NK-92 (cell line): ENCODE results near the gene VPS13D.
"Not testable (repeated sequence)": the region's sequence is repeated elsewhere in the genome, so short reads cannot be mapped to it uniquely, and the experiment has no call there.

ENCODE experiments used
- DNase-seq: peaks from one replicate; lab custom pipeline; 2025; ENCODE audit not compliant: unreplicated experiment; lab: John Stamatoyannopoulos, UW

The VPS13D gene

DNA sequence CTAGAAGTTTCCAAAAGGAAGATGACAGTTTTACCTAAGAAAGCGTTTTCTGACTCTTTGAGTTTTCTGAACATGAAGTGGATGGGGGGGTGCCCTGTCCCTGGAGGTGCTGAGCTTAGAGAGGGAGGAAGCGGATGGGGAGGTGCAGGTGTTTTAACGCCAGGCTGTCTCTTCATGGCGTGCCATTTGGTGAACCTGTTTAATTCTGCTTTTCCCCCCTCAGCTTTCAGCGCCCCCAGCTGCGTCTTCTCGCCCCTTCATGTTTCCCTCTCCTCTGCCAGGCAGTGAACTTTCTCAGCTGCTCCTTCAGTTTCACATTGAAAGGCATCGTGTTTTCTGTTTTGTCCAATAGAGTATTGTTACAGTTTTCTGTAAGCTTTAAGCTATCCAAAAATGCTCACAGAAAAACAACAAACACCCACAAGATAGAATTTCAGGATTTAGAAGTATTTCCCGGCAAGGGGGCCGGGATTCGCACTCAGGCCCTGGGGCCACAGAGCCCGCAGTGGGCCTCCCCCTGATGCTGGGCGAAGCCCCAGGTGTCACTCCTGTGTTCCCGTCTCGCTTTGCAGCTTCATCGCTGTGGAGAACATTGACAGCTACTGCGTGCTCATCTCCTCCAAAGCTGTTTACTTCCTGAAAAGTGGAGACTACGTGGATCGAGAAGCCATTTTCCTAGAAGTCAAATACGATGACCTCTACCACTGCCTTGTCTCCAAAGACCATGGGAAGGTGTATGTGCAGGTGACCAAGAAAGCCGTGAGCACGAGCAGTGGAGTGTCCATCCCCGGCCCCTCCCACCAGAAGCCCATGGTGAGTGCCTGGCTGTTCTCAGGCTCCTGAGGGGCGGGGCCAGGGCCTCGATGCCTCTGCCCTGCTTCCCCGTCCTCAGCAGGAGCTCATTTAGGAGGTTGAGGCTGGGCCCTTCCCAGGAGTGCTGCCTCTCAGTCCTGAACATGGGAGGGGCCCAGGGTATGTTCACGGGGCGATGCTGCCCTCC lies 276.8 kb downstream of the VPS13D start:
- no peak for DNase-seq

DNA sequence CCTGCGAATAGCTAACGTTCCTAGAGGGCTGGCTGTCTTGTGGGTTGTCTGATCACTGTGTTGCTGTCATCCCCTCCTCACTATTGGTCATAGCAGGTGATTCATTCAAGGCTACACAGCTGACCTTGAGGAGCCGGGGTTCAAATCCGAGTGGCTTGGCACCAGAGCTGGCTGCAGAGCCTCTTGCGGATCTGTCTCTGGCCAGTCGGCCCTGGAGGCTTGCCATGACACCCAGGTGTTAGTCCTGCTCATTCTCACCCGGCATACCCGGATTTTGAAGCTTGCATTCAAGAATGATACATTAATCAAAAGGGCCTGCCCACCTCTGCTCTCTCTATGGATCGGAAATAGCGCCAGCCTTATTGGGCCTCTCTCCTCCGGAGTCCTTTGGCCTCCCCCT lies 277.8 kb downstream of the VPS13D start:
- DNase-seq = no peak

DNA sequence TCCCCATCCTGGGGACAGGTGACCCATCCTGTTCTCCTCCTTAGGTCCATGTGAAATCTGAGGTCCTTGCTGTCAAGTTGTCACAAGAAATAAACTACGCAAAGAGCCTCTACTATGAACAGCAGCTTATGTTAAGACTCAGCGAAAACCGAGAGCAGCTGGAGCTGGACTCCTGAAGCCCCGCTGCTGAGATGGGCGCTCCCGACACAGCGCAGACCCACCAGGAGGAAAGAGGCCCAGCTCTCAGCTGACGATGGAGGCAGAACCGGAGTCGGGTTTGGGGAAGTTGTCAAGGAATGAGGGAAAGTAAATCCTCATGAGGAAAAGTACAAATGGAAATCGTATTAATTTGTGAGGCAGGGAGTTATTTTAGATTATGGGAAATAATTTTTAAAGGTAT lies 279.0 kb downstream of the VPS13D start:
- no peak for DNase-seq

DNA sequence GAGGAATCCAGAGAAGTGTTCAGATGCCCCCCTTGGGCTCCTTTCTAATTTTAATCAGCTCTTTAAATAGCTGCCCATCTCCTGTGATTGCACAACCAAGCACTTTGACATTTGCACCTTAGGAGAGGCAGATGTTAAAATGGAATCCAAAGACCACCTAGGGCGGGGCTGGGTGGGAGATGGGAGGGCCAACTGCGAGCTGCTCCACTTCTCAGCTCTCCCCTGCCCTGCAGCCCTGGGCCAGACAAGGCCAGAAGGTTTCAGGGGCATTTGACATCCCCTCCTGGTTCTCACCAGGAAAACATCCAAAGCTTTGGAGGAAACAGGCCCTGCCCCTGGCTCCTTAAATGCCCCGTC lies 281.3 kb downstream of the VPS13D start:
- no peak for DNase-seq

DNA sequence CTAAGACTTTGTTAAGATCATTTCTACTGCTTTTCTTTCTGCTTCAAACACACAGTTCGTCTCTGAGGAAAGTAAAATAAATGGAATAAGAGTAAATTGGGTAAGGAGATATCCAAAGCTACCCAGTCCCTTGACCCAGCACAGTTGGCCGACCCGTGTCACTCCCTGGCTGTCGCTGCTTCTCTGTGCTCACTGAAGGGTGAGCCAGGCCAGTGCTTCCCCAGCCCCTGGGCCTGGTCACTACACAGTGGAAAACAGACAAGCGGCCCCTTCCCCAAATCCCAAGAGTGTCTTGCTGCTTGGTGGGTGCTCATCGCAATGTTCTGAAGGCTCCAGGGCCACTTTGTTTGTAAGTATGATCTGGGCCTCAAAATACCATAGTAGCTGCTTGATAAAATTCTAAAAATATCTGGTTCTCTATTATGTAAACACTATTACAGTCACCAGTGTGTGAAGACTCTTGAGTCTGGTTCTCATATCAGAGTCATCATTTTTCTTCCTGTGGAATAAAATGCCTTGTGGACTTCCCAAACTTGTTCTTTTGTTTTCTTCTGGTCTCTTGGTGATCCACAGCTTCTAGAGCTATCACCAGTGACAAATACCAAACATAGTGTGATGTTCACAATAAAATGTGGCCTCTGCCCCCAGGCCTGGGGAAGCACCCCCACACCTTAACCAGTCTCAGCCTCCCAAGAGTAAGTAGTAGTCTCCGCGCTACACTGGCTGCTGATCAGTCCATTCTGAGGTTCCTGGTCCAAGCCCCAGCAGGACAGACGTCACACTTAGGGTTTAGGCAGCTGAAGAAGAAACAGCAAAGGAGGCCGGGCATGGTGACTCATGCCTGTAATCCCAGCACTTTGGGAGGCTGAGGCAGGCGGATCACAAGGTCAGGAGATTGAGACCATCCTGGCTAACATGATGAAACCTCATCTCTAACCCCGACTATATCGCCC lies 282.0 kb downstream of the VPS13D start:
- DNase-seq = no peak

DNA sequence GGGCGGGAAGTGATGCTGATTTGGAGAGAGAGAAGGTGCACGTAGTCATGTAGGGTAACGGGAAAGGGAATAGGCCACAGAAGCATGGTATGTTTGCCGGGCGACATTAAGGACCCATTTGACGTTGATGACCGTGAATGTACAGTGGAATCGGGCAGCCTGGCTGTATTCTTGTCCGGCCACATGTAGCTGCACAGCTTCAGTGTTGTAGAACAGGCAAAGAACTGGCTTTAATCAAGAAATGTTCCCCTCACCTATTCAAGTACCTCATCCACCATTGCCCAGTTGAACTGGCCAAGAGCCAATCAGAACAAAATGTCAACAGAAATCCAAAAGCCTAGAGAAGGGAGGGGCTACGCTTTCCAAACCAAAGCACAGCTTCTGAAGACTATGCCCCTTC lies 283.4 kb downstream of the VPS13D start:
- DNase-seq = no peak

DNA sequence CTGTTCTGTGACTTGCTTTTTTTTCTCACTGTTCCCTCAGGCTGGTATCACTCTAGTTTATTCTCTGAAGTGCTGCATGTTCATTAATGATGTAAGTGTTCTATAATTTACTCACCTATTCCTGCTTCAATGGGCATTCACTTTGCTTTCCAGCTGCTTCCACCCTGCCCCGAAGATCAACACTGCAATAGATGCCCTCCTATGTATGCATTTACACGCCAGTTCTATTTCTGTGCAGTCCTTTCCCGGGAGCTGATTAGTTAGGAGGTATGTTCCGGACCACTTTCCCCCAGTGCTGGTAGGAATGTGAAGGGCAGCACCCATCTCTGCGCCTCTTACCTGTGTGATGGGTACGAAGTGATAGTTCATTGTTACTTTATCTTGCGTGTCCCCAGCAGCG lies 284.8 kb downstream of the VPS13D start:
- no peak for DNase-seq

DNA sequence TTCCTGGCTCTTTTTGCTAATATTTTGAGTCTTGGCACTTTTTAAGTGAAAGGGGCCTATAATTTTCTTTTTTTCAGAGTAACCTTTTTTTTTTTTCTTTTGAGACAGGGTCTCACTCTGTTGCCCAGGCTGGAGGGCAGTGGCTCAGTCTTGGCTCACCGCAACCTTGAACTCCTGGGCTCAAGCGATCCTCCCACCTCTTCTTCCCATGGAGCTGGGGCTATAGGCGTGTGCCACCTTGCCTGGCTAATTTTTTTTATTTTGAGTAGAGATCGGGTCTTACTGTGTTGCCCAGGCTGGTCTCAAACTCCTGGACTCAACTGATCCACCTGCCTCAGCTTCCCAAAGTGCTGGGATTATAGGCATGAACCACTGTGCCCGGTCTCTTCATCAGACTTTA lies 285.4 kb downstream of the VPS13D start:
- no peak for DNase-seq

DNA sequence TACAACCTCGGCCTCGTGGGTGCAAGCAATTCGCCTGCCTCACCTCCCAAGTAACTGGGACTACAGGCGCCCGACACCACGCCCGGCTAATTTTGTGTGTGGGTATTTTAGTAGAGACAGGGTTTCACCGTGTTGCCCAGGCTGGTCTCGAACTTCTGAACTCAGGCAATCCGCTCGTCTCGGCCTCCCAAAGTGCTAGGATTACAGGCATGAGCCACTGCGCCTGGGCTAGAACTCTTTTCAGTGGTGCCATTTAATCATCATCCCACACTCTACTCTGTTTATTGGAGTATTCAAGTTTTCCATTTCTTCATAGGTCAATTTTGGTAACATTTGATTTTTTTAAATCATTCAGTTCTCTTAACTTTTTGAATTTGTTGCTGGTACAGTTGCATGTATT lies 286.9 kb downstream of the VPS13D start:
- no peak for DNase-seq

DNA sequence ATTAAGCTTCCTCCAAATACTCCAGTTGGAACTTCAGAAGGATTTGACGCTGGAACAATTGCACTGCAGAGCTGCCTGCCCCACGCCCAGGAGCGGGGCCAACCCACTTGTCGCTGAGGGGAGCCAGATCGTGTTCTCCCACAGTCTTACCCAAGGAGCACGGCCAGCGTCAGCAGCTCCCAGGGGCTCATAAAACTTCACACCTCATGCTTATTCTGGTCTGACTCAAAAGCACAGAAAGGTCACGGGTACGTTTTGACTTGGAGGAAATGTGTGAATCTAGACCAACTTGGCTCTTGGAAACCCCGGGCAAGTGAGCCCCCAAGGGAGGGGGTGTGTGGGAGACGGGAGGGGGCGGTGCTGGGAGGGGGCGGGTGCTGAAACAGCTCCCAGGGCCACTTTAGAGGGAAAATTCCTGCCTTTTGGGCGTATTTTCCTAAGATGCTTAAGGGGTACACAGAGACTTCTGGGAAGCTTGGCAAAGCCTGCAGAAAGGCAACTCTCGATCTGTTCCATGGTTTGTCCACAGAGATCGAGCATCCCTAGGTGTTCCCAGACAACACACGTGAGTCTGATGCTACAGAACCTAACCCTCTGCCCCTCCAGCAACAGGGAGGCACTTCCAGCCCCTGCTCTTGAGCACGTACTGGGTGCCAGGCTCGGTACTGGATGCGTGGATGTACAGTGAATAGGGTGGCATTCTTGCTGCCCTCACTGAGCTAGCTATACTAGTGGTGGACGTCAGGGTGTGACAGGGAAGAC lies 289.3 kb downstream of the VPS13D start:
- no peak for DNase-seq

DNA sequence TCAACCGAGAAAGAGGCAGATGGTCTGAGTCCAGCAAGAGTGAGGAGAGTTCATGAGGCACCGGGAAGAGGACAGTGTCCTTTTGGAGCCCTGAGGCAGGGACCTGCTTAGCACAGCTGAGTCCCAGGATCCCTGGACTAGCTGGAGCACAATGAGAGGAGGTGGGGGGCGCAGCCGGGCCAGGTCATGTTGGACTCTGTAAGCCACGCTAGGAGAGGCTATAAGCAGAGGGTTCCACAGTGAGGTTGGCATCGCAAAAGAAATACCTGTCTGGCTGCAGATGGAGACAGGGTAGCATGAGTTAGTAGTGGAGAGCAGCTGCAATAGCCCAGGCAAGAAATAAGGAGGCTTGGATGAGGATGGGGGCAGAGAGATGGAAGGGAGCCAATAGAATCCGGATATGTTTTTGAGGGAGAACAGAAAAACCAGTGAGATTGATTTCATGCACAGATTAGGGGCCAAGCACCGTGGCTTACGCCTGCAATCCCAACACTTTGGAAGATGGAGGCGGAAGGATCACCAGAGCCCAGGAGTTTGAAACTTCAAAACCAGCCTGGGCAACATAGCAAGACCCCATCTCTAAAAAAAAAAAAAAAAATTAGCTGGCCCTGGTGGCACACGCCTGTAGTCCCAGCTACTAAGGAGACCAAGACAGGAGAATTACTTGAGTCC lies 290.0 kb downstream of the VPS13D start:
- no peak for DNase-seq

DNA sequence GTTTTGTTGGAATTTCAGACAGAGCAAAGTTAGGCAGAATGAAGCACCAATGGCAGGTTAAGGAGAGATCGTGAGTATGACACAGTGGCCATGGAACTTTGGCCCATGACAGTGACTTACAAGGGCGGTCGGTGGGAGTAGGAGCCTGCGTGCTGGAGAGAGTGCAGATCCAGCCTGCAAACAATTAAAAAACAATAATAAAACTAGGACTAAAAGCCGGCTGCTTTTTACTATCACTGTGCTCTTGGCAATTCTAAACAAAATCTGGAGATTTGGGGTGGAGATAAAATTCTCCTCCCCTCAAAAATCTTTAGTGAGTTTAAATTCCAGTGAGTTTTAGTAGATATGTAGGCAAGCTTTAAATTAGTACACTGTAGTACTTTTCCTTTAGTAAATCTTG lies 291.3 kb downstream of the VPS13D start:
- no peak for DNase-seq

DNA sequence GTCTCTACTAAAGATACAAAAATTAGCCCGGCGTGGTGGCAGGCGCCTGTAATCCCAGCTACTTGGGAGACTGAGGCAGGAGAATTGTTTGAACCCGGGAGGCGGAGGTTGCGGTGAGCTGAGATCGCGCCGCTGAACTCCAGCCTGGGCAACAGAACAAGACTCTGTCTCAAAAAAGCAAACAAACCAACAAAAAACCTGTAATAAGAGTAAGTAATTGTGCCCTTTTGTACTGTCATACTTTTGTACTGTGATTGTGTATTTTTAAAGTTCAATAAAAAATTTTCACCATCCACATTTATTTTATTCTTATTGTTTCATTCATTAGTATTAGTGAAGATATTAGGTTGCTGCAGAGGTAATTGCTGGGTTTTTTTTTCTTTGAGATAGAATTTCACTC lies 292.9 kb downstream of the VPS13D start:
- DNase-seq = not testable (repeated sequence)

DNA sequence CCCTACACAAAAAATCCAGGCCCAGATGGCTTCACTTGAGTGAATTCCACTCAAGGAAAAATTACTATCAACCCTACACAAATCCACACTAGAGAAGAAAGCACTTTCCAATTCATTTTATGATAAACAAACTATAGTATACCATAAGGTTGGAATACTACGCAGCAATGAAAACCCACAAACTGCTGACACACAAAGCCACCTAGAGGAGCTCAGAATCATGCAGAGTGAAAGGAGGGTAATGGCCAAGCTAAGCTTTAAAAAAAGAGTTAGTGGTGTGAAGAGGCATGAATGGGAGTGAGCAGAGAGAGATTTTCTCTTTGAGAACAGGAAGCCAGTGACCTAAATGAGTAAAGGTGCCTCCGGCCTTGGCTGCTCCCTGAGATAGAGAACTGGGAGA lies 294.4 kb downstream of the VPS13D start:
- DNase-seq = no peak

DNA sequence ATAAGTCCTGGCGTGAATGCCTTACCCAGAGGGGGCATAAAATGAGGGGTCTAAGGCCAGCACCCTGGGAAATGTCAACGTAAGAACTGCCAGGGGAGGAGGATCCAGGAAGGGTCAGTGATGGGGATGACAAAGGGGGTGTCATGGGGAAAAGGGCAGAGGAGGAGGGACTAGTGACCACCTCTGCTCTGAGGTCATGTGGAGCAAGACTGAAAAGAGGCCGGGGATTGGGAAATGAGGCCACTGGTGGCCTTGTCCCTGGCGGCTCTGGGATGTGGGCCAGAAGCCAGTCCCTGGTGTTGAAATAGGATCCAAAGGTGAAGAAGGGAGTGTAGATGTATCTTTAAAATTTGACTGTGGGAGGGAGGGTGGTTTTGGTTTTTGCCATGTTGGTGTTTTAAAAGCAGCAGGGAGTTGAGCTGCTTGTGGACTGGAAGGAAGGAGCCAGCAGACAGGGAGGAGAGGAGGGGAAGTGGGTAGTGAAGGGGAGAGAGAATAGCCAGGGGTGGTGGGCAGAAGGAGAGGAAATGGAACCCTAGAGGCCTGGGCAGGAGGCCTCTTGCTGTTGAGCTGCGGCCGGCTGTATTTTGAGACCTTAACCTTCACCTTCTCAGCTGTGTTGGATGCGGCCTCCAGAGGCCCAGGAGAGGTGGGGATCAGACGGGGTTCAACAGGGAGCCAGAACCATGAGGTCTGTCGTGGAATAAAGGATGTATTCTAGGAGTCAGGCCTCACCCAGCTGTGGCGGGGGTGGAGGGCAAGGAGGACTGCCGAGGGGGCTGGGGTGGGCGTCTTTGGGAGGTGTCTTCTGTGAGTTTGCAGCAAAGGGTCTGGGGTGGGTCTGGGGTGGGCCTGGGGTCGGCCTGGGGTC lies 295.7 kb downstream of the VPS13D start:
- no peak for DNase-seq

DNA sequence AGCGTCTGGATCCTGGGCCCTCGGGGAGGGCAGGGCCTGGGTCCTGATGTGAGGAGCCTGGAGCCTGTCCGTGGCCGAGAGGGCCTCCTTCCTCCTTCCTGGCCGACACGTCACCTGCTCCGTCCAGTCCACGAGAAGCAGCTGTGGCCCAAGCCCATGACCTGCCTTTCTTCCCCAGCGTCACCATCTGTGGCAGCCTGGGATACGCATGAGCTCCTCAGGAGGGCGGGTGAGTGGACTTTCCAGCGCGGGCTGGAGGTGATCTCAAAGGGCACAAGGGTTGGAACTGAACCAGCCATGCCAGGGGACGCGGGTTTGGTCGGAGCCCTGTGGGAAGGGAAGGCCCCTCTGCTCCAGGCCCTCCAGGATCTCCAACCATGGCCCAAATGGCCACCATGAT lies 297.7 kb downstream of the VPS13D start:
- no peak for DNase-seq

DNA sequence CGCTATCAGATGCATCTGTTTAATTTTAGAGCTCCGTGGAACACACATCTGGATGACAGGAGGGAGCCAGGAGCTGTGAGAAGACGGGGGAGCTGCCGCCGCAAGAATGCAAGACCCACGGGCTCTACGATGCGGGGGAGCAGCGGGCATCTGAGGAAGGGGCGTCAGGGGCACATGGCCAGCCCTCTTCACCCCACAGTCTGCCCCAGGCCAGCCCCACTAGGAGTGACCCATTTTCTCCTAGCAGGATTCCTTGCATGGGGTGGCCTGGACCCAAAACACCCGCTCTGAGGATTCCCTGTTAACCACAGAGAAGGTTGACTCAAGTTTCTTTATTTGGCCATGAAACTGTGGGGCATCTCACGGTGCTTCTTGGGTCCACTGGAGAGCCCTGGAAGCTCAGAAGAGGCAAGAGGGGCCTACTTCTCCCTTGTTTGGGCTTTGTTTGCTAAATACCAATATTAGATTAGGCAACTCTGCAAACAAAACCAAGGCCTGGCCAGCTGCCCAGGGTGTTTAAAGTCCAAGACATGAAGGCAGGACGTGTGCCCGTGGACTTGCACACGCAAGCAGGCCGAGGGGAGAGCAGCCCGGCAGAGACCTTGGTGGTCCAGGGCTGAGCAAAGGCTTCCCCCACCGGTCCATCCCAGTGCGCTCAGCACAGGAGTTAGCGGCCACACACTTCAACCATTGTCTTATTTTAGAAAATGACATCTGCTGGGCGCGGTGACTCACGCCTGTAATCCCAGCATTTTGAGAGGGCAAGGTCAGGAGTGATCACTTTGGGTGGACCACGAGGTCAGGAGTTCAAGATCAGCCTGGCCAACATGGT lies 298.4 kb downstream of the VPS13D start:
- DNase-seq = no peak

DNA sequence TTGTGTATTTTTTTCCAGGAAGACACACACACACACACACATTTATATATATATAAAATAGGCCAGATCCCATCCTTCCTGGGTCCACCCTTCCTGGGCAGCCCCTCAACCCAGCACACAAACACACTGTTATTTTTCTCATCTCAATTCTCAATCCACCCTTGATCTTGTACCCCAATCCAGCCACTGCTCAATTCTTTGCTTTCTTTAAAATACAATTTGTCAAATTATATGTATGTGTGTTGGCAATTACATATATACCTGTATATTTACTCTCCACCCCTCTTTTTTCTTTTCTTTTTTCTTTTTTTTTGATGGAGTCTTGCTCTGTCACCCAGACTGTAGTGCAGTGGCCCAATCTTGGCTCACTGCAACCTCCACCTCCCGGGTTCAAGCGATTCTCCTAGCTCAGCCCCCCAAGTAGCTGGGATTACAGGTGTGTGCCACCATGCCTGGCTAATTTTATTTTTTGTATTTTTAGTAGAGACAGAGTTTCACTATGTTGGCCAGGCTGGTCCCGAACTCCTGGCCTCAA lies 299.9 kb downstream of the VPS13D start:
- DNase-seq = no peak
